Sigmoid colon (tissue), 7 donors: ENCODE data around the gene VGLL4. TPM values are rescaled to one million over a fixed set of nuclear protein-coding genes. Genes with fewer than 3 reads are reported as not detected.

Experiments
- DNase-seq: peaks from one replicate; pipeline ENCODE4 v3.0.0-alpha.2; 2019
- H3K27ac ChIP-seq, 4 donors: fragments of 200-600 bp; sonication (generic); one replicate each; pipeline ENCODE4 v1.5.1; 2016 to 2019; ENCODE audit warnings: mild to moderate bottlenecking in 1 of 4
- H3K27me3 ChIP-seq, 3 donors: fragments of 200-600 bp; sonication (generic); one replicate each; pipeline ENCODE4 v1.5.1; 2019; ENCODE audit warnings: mild to moderate bottlenecking in 1 of 3
- H3K36me3 ChIP-seq, 4 donors: fragments of 200-600 bp; sonication (generic); one replicate each; pipeline ENCODE4 v1.5.1; 2016 to 2019
- H3K4me1 ChIP-seq, 4 donors: fragments of 200-600 bp; sonication (generic); one replicate each; pipeline ENCODE4 v1.5.1; 2017 to 2019
- H3K4me3 ChIP-seq, 4 donors: fragments of 200-600 bp; sonication (generic); one replicate each; pipeline ENCODE4 v1.5.1; 2017 to 2019; ENCODE audit warnings: mild to moderate bottlenecking in 2 of 4, moderate library complexity in 1 of 4
- H3K9me3 ChIP-seq, 4 donors: fragments of 200-600 bp in 3 of 4; sonication (generic) in 3 of 4; one replicate each; pipeline versions ENCODE4 v1.5.1 to v1.6.1; 2013 to 2019
- CTCF ChIP-seq, 4 experiments: fragments of 450-650 bp in 3 of 4; fragments of 200-600 bp in 1 of 4; IDR thresholded peaks; one replicate each; pipeline ENCODE4 v1.5.1; 2016 to 2019; ENCODE audit warnings: antibody characterized with exemption in 4 of 4, mild to moderate bottlenecking in 3 of 4, moderate library complexity in 2 of 4
- EP300 ChIP-seq, 4 donors: sonication (generic); formaldehyde crosslinking; IDR thresholded peaks; one replicate each; pipeline ENCODE4 v1.6.1; 2017; ENCODE audit warnings: antibody characterized with exemption in 4 of 4
- POLR2A ChIP-seq, 2 donors: fragments of 450-650 bp; IDR thresholded peaks; one replicate each; pipeline ENCODE4 v1.6.1; 2016; ENCODE audit warnings: antibody characterized with exemption in 2 of 2, mild to moderate bottlenecking in 2 of 2, moderate library complexity in 2 of 2
- POLR2AphosphoS5 ChIP-seq, 4 donors: sonication (generic); formaldehyde crosslinking; IDR thresholded peaks; one replicate each; pipeline ENCODE4 v1.6.1; 2017; ENCODE audit warnings: antibody characterized with exemption in 4 of 4
- WGBS, 2 donors: extraction: QIAGEN DNeasy Blood & Tissue Kit; methylation state at CpG; one replicate each; pipeline ENCODE4 v1.1.7; 2013; 5-methylcytosine and 5-hydroxymethylcytosine counted together
- intact Hi-C: fragments of 100-400 bp; cut with DNase I; formaldehyde crosslinking; loops from one replicate; pipeline ENCODE4 v1.15.1; 2023
- polyA plus RNA-seq, 3 donors: library from polyadenylated mRNA; stranded (reverse); fragments of 200-250 nt; gene quantifications; one replicate each; pipeline ENCODE4 v1.2.3, GENCODE V29; 2013
- total RNA-seq, 4 donors: library from RNA; depleted of rRNA; stranded (reverse); fragments of >200 nt; gene quantifications; one replicate each; pipeline ENCODE4 v1.1.0, GENCODE V29; 2016
- donor health status: healthy with polysubstance abuse.
- donor health status: Bipolar disorder and iron deficiency.
- donor health status: healthy.

The VGLL4 gene
- total and polyA plus RNA-seq, 7 donors, result 26.4 to 56.5 (median 41.5) TPM

GRCh38 chr3:11588755-11589154 lies 55.0 kb downstream of the VGLL4 start:
- no peak for TF ChIP-seq POLR2A (IDR thresholded peaks at IDR 0.05)
- Histone ChIP-seq H3K27me3 (no peaks in the 10 kb centered on the region), H3K36me3 (no peaks in the 10 kb centered on the region), H3K4me3 (no peak overlapping the region), H3K27ac (peak overlapping the region in 3 of 4 donors; percentile 74 to 84 (median 82)), H3K4me1 (peaks cover 0 to 83% (median 79%) of the 10 kb centered on the region in 4 donors), H3K9me3 (no peaks in the 10 kb centered on the region)
- no peak for DNase-seq
- intact Hi-C loops, result no loop called here
- WGBS, 2 donors, result 60 to 62% methylated on average over 3 of the region's 3 CpGs

- intact Hi-C loops, result no loop called here
- WGBS, 2 donors, result 84 to 91% methylated on average over 5 of the region's 5 CpGs
- no peak for TF ChIP-seq POLR2AphosphoS5 (IDR thresholded peaks at IDR 0.05)
- no peak for TF ChIP-seq CTCF (IDR thresholded peaks at IDR 0.05)
- no peak for TF ChIP-seq EP300 (IDR thresholded peaks at IDR 0.05)
- TF ChIP-seq POLR2A (IDR thresholded peaks at IDR 0.05), result no peak
- DNase-seq, result no peak
- Histone ChIP-seq H3K27me3 (no peaks in the 10 kb centered on the region), H3K9me3 (no peaks in the 10 kb centered on the region), H3K4me1 (peaks cover 0 to 83% (median 79%) of the 10 kb centered on the region in 4 donors), H3K36me3 (no peaks in the 10 kb centered on the region), H3K4me3 (peak overlapping the region in 1 of 4 donors; percentile 16), H3K27ac (peak overlapping the region in 3 of 4 donors; percentile 74 to 84 (median 82))
Observed at GRCh38 chr3:11588338-11588737, 55.4 kb downstream of the VGLL4 start.

GRCh38 chr3:11587766-11588165 lies 55.9 kb downstream of the VGLL4 start:
- no peak for DNase-seq
- TF ChIP-seq POLR2AphosphoS5 (IDR thresholded peaks at IDR 0.05) (peak in 2 of 4 donors; percentile 12 to 16), CTCF (IDR thresholded peaks at IDR 0.05) (no peak), EP300 (IDR thresholded peaks at IDR 0.05) (no peak)
- H3K27me3 ChIP-seq, result no peaks in the 10 kb centered on the region
- peak overlapping the region in 3 of 4 donors; percentile 11 to 17 (median 16) for H3K4me3 ChIP-seq
- H3K9me3 ChIP-seq, result no peaks in the 10 kb centered on the region
- peak overlapping the region in 3 of 4 donors; percentile 74 to 84 (median 82) for H3K27ac ChIP-seq
- WGBS, 2 donors, result 84 to 90% methylated on average over 12 of the region's 12 CpGs
- no peaks in the 10 kb centered on the region for H3K36me3 ChIP-seq
- intact Hi-C loops, result no loop called here
- H3K4me1 ChIP-seq, result peaks cover 0 to 83% (median 79%) of the 10 kb centered on the region in 4 donors

- Histone ChIP-seq H3K27ac (peak overlapping the region in 1 of 4 donors; percentile 78), H3K9me3 (no peaks in the 10 kb centered on the region), H3K4me1 (peaks cover 0 to 76% (median 69%) of the 10 kb centered on the region in 4 donors), H3K4me3 (no peak overlapping the region), H3K27me3 (no peaks in the 10 kb centered on the region), H3K36me3 (no peaks in the 10 kb centered on the region)
- no peak for TF ChIP-seq CTCF (IDR thresholded peaks at IDR 0.05)
- TF ChIP-seq POLR2A (IDR thresholded peaks at IDR 0.05), result no peak
- no peak for TF ChIP-seq EP300 (IDR thresholded peaks at IDR 0.05)
- no peak for TF ChIP-seq POLR2AphosphoS5 (IDR thresholded peaks at IDR 0.05)
- DNase-seq, result no peak
- WGBS, 2 donors, result 62 to 88% methylated on average over 4 of the region's 4 CpGs
- intact Hi-C loops, result no loop called here
Observed at GRCh38 chr3:11584570-11584969, 59.1 kb downstream of the VGLL4 start.

- H3K4me1 ChIP-seq, result peaks cover 0 to 67% (median 60%) of the 10 kb centered on the region in 4 donors
- no peak overlapping the region for H3K4me3 ChIP-seq
- intact Hi-C loops, result no loop called here
- H3K36me3 ChIP-seq, result no peaks in the 10 kb centered on the region
- WGBS, 2 donors, result 49 to 65% methylated on average over 10 of the region's 10 CpGs
- no peaks in the 10 kb centered on the region for H3K27me3 ChIP-seq
- TF ChIP-seq CTCF (IDR thresholded peaks at IDR 0.05) (no peak), EP300 (IDR thresholded peaks at IDR 0.05) (no peak), POLR2A (IDR thresholded peaks at IDR 0.05) (no peak), POLR2AphosphoS5 (IDR thresholded peaks at IDR 0.05) (no peak)
- H3K9me3 ChIP-seq, result no peaks in the 10 kb centered on the region
- H3K27ac ChIP-seq, result peak overlapping the region; percentile 69 to 86 (median 78)
- no peak for DNase-seq
Observed at GRCh38 chr3:11583638-11584046, 60.1 kb downstream of the VGLL4 start.
